ES-I3 (cell line): ENCODE results near the gene LYZL1.
"Not testable (repeated sequence)": the region's sequence is repeated elsewhere in the genome, so short reads cannot be mapped to it uniquely, and the experiment has no call there.

Experiments
- H3K36me3 ChIP-seq: 2 replicates; pipeline ENCODE4 v1.6.1; 2013; ENCODE audit warnings: mild to moderate bottlenecking, low read length, control low read depth, moderate library complexity; ENCODE audit not compliant: insufficient read depth
- H3K4me1 ChIP-seq: 2 replicates; pipeline ENCODE4 v1.6.1; 2013; ENCODE audit warnings: mild to moderate bottlenecking, control low read depth, low read length; ENCODE audit not compliant: insufficient read depth
- H3K9ac ChIP-seq: 2 replicates; pipeline ENCODE4 v1.6.1; 2013; ENCODE audit warnings: low read depth, mild to moderate bottlenecking, low read length, moderate library complexity
- H3K9me3 ChIP-seq: 2 replicates; pipeline ENCODE4 v1.6.1; 2013; ENCODE audit warnings: mild to moderate bottlenecking, low read length, moderate library complexity; ENCODE audit not compliant: control insufficient read depth, insufficient read depth

Gene LYZL1

GRCh38 chr10:29321656-29322055 is 32.8 kb downstream of the LYZL1 start:
- Histone ChIP-seq H3K4me1 (no peaks in the 10 kb centered on the region), H3K9me3 (no peaks in the 10 kb centered on the region), H3K9ac (no peak overlapping the region), H3K36me3 (no peaks in the 10 kb centered on the region)

- Histone ChIP-seq H3K9ac (no peak overlapping the region), H3K9me3 (no peaks in the 10 kb centered on the region), H3K36me3 (no peaks in the 10 kb centered on the region), H3K4me1 (no peaks in the 10 kb centered on the region)
Observed at GRCh38 chr10:29322918-29323317, 34.0 kb downstream of the LYZL1 start.

- no peak overlapping the region for H3K9ac ChIP-seq
- H3K4me1 ChIP-seq: no peaks in the 10 kb centered on the region
- no peaks in the 10 kb centered on the region for H3K36me3 ChIP-seq
- no peaks in the 10 kb centered on the region for H3K9me3 ChIP-seq
Observed at GRCh38 chr10:29323367-29323766, 34.5 kb downstream of the LYZL1 start.

- Histone ChIP-seq H3K4me1 (no peaks in the 10 kb centered on the region), H3K36me3 (no peaks in the 10 kb centered on the region), H3K9me3 (no peaks in the 10 kb centered on the region), H3K9ac (no peak overlapping the region)
Observed at GRCh38 chr10:29324220-29324841, 35.5 kb downstream of the LYZL1 start.

GRCh38 chr10:29326299-29326698 is 37.4 kb downstream of the LYZL1 start:
- Histone ChIP-seq H3K4me1 (no peaks in the 10 kb centered on the region), H3K36me3 (no peaks in the 10 kb centered on the region), H3K9me3 (no peaks in the 10 kb centered on the region), H3K9ac (no peak overlapping the region)

GRCh38 chr10:29326886-29327745 is 38.2 kb downstream of the LYZL1 start:
- Histone ChIP-seq H3K9ac (no peak overlapping the region), H3K4me1 (no peaks in the 10 kb centered on the region), H3K36me3 (no peaks in the 10 kb centered on the region), H3K9me3 (no peaks in the 10 kb centered on the region)

- no peak overlapping the region for H3K9ac ChIP-seq
- H3K4me1 ChIP-seq: no peaks in the 10 kb centered on the region
- H3K9me3 ChIP-seq: no peaks in the 10 kb centered on the region
- no peaks in the 10 kb centered on the region for H3K36me3 ChIP-seq
Observed at GRCh38 chr10:29327746-29328102, 38.9 kb downstream of the LYZL1 start.

GRCh38 chr10:29328983-29329382 is 40.1 kb downstream of the LYZL1 start:
- no peaks in the 10 kb centered on the region for H3K9me3 ChIP-seq
- H3K4me1 ChIP-seq: no peaks in the 10 kb centered on the region
- no peak overlapping the region for H3K9ac ChIP-seq
- no peaks in the 10 kb centered on the region for H3K36me3 ChIP-seq

- H3K9me3 ChIP-seq: no peaks in the 10 kb centered on the region
- H3K9ac ChIP-seq: no peak overlapping the region
- no peaks in the 10 kb centered on the region for H3K4me1 ChIP-seq
- no peaks in the 10 kb centered on the region for H3K36me3 ChIP-seq
Observed at GRCh38 chr10:29329420-29329819, 40.5 kb downstream of the LYZL1 start.

- Histone ChIP-seq H3K36me3 (no peaks in the 10 kb centered on the region), H3K9me3 (no peaks in the 10 kb centered on the region), H3K9ac (no peak overlapping the region), H3K4me1 (no peaks in the 10 kb centered on the region)
Observed at GRCh38 chr10:29332061-29332760, 43.3 kb downstream of the LYZL1 start.

- Histone ChIP-seq H3K36me3 (no peaks in the 10 kb centered on the region), H3K9me3 (no peaks in the 10 kb centered on the region), H3K9ac (no peak overlapping the region), H3K4me1 (no peaks in the 10 kb centered on the region)
Observed at GRCh38 chr10:29332761-29333148, 43.9 kb downstream of the LYZL1 start.

- not testable (repeated sequence) for H3K9me3 ChIP-seq, H3K9ac ChIP-seq, H3K4me1 ChIP-seq, H3K36me3 ChIP-seq
Observed at GRCh38 chr10:29337526-29337925, 48.7 kb downstream of the LYZL1 start.

- no peak overlapping the region for H3K9ac ChIP-seq
- peaks cover 12% of the 10 kb centered on the region for H3K9me3 ChIP-seq
- H3K36me3 ChIP-seq: no peaks in the 10 kb centered on the region
- peaks cover 6% of the 10 kb centered on the region; the same call in 1 of the 2 replicates for H3K4me1 ChIP-seq
Observed at GRCh38 chr10:29343607-29344038, 54.8 kb downstream of the LYZL1 start.

GRCh38 chr10:29344073-29344820 is 55.4 kb downstream of the LYZL1 start:
- Histone ChIP-seq H3K9me3 (peaks cover 12% of the 10 kb centered on the region), H3K4me1 (peaks cover 6% of the 10 kb centered on the region; the same call in 1 of the 2 replicates), H3K36me3 (no peaks in the 10 kb centered on the region), H3K9ac (no peak overlapping the region)
